ENCODE data around the gene SH3BP2.

GRCh38 chr4:2824329-2824835, 31.5 kb downstream of the SH3BP2 start:
- TF ChIP-seq, protein P1, sequence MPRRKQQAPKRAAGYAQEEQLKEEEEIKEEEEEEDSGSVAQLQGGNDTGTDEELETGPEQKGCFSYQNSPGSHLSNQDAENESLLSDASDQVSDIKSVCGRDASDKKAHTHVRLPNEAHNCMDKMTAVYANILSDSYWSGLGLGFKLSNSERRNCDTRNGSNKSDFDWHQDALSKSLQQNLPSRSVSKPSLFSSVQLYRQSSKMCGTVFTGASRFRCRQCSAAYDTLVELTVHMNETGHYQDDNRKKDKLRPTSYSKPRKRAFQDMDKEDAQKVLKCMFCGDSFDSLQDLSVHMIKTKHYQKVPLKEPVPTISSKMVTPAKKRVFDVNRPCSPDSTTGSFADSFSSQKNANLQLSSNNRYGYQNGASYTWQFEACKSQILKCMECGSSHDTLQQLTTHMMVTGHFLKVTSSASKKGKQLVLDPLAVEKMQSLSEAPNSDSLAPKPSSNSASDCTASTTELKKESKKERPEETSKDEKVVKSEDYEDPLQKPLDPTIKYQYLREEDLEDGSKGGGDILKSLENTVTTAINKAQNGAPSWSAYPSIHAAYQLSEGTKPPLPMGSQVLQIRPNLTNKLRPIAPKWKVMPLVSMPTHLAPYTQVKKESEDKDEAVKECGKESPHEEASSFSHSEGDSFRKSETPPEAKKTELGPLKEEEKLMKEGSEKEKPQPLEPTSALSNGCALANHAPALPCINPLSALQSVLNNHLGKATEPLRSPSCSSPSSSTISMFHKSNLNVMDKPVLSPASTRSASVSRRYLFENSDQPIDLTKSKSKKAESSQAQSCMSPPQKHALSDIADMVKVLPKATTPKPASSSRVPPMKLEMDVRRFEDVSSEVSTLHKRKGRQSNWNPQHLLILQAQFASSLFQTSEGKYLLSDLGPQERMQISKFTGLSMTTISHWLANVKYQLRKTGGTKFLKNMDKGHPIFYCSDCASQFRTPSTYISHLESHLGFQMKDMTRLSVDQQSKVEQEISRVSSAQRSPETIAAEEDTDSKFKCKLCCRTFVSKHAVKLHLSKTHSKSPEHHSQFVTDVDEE (CRISPR knock-in tag; IDR thresholded peaks at IDR 0.05), result no peak
- no peak for TF ChIP-seq TOX (CRISPR knock-in tag; IDR thresholded peaks at IDR 0.05; ENCODE audit: borderline replicate concordance)
- no peak for TF ChIP-seq SNAI2 (CRISPR knock-in tag; IDR thresholded peaks at IDR 0.05)
- no peak for TF ChIP-seq ISL1 (CRISPR knock-in tag; IDR thresholded peaks at IDR 0.05)
- TF ChIP-seq ESRRG (CRISPR knock-in tag; IDR thresholded peaks at IDR 0.05), result no peak
- no peak for TF ChIP-seq ZFP30 (CRISPR knock-in tag; IDR thresholded peaks at IDR 0.05)
- no peak for TF ChIP-seq ZFP3 (CRISPR knock-in tag; IDR thresholded peaks at IDR 0.05)
- TF ChIP-seq BACH2 (CRISPR knock-in tag; IDR thresholded peaks at IDR 0.05; ENCODE audit: borderline replicate concordance), result no peak
- no peak for TF ChIP-seq ZNF70 (CRISPR knock-in tag; IDR thresholded peaks at IDR 0.05)
- no peak for TF ChIP-seq PPARA (CRISPR knock-in tag; IDR thresholded peaks at IDR 0.05; ENCODE audit: borderline replicate concordance)
- TF ChIP-seq, protein P2, sequence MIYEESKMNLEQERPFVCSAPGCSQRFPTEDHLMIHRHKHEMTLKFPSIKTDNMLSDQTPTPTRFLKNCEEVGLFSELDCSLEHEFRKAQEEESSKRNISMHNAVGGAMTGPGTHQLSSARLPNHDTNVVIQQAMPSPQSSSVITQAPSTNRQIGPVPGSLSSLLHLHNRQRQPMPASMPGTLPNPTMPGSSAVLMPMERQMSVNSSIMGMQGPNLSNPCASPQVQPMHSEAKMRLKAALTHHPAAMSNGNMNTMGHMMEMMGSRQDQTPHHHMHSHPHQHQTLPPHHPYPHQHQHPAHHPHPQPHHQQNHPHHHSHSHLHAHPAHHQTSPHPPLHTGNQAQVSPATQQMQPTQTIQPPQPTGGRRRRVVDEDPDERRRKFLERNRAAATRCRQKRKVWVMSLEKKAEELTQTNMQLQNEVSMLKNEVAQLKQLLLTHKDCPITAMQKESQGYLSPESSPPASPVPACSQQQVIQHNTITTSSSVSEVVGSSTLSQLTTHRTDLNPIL (CRISPR knock-in tag; IDR thresholded peaks at IDR 0.05; ENCODE audit: low read depth), result no peak
- TF ChIP-seq ZNF8 (CRISPR knock-in tag; IDR thresholded peaks at IDR 0.05), result no peak

All from SK-N-SH treated with all-trans-retinoic acid at 6 μM for 48 hours (cell line).